K562 (cell line): ENCODE results near the gene PDE6D. TPM values are rescaled to one million over a fixed set of nuclear protein-coding genes. Genes with fewer than 3 reads are reported as not detected.

ENCODE experiments used
- ATAC-seq: fragments of 200-7000 bp; cut with Tn5 transposase; 3 replicates; pipeline ENCODE4 v1.9.1; 2020; ENCODE audit warnings: moderate library complexity
- BruUV-seq: library from RNA; stranded (reverse); fragments of 400-500 nt; replicated peaks from 2 replicates; lab custom pipeline; 2021; lab: Mats Ljungman, UMichigan
- CTCF ChIA-PET: fragments of 300-600 bp; formaldehyde crosslinking; extraction: SDS; loops from one replicate; lab custom pipeline; 2021; ENCODE audit warnings: low intra/inter-chr PET ratio; lab: Yijun Ruan, JAX
- POLR2A ChIA-PET: fragments of 300-600, 350-650 bp; sonication (Branson Sonifier 250); formaldehyde crosslinking; extraction: SDS; loops from one replicate; lab custom pipeline; 2021; ENCODE audit warnings: antibody characterized with exemption, inconsistent platforms; lab: Yijun Ruan, JAX
- DNase-seq, 4 experiments: peaks; one replicate each; pipeline versions ENCODE4 v3.0.0 to v3.0.0-alpha.2; 2011 to 2018; ENCODE audit warnings: low spot score in 3 of 4, mixed read lengths in 3 of 4; ENCODE audit errors: extremely low read depth in 1 of 4
- FAIRE-seq: peaks from 2 replicates; lab custom pipeline; 2011; peaks lifted over from hg19 to GRCh38; lab: Jason Lieb, UNC
- H2AFZ ChIP-seq: 2 replicates; pipeline ENCODE4 v1.6.0; 2011; ENCODE audit warnings: low read depth, low read length, control low read depth, inconsistent platforms
- H3K27ac ChIP-seq: fragments of 200-600 bp; 3 replicates; pipeline ENCODE4 v1.8.0; 2011; ENCODE audit warnings: low read depth, mild to moderate bottlenecking, control low read depth, inconsistent platforms, low read length, moderate library complexity, mixed read lengths; ENCODE audit errors: extremely low read depth
- H3K27me3 ChIP-seq, 2 experiments: fragments of 300-600 bp in 1 of 2; 2 replicates in 1 of 2; 3 replicates in 1 of 2; pipeline versions ENCODE4 v1.6.0 to v1.8.0; 2011; ENCODE audit warnings: inconsistent platforms in 2 of 2, low read length in 2 of 2, mild to moderate bottlenecking in 1 of 2, mixed read lengths in 1 of 2, moderate library complexity in 1 of 2; ENCODE audit not compliant: control insufficient read depth in 2 of 2, insufficient read depth in 2 of 2
- H3K36me3 ChIP-seq: fragments of 300-600 bp; 3 replicates; pipeline ENCODE4 v1.8.0; 2011; ENCODE audit warnings: mild to moderate bottlenecking, low read length, inconsistent platforms; ENCODE audit not compliant: control insufficient read depth, insufficient read depth
- H3K4me1 ChIP-seq, 2 experiments: fragments of 200-600 bp in 1 of 2; replicated peaks in 1 of 2; 2 replicates in 1 of 2; 3 replicates in 1 of 2; pipeline versions ENCODE4 v1.5.1 to v1.8.0; 2011; ENCODE audit warnings: inconsistent platforms in 2 of 2, low read length in 2 of 2, mild to moderate bottlenecking in 1 of 2, mixed read lengths in 1 of 2, moderate library complexity in 1 of 2; ENCODE audit not compliant: control insufficient read depth in 2 of 2, insufficient read depth in 2 of 2
- H3K4me2 ChIP-seq: 2 replicates; pipeline ENCODE4 v1.6.1; 2011; ENCODE audit warnings: low read length, control low read depth, inconsistent platforms, mixed read lengths; ENCODE audit not compliant: insufficient read depth
- H3K4me3 ChIP-seq: fragments of 200-600 bp; sonication (generic), shearing (Covaris generic); 2 replicates; pipeline ENCODE4 v1.5.1; 2016; ENCODE audit warnings: control low read depth, inconsistent platforms
- H3K79me2 ChIP-seq: fragments of 200-600 bp; 3 replicates; pipeline ENCODE4 v1.8.0; 2011; ENCODE audit warnings: low read length, inconsistent platforms; ENCODE audit not compliant: control insufficient read depth, insufficient read depth
- H3K9ac ChIP-seq, 2 experiments: 2 replicates each; pipeline versions ENCODE4 v1.6.0 to v1.6.1; 2011; ENCODE audit warnings: low read depth in 2 of 2, low read length in 2 of 2, control low read depth in 1 of 2, inconsistent platforms in 1 of 2, mild to moderate bottlenecking in 1 of 2, mixed read lengths in 1 of 2; ENCODE audit not compliant: insufficient read depth in 1 of 2
- H3K9me1 ChIP-seq: one replicate; pipeline ENCODE4 v1.6.0; 2011; ENCODE audit warnings: inconsistent platforms, mild to moderate bottlenecking, low read length, moderate library complexity; ENCODE audit not compliant: control insufficient read depth, insufficient read depth
- H3K9me3 ChIP-seq: replicated peaks from 2 replicates; pipeline ENCODE4 v1.5.1; 2011; ENCODE audit warnings: low read depth, low read length, inconsistent platforms; ENCODE audit not compliant: control insufficient read depth, insufficient read depth
- H4K20me1 ChIP-seq: replicated peaks from 2 replicates; pipeline ENCODE4 v1.6.1; 2011; ENCODE audit warnings: low read length, inconsistent platforms, mixed read lengths; ENCODE audit not compliant: control insufficient read depth, insufficient read depth
- CAMTA2 ChIP-seq: fragments of 250-450 bp; sonication (Bioruptor Pico); conservative IDR thresholded peaks from 2 replicates; pipeline ENCODE4 v1.5.1; 2022
- HNRNPLL ChIP-seq: fragments of 200-400 bp; formaldehyde crosslinking; IDR thresholded peaks from 2 replicates; pipeline ENCODE4 v1.6.1; 2017; ENCODE audit warnings: low read length, low read depth, mild to moderate bottlenecking; ENCODE audit not compliant: poor library complexity, severe bottlenecking
- PYGO2 ChIP-seq: fragments of 450-650 bp; IDR thresholded peaks from 2 replicates; pipeline ENCODE4 v1.6.1; 2016; ENCODE audit warnings: mild to moderate bottlenecking, missing genetic modification characterization, moderate library complexity, missing compliant biosample characterization
- ZNF785 ChIP-seq: fragments of 250-450 bp; sonication (Bioruptor Pico); IDR thresholded peaks from 2 replicates; pipeline ENCODE4 v1.4.0; 2020; ENCODE audit warnings: mild to moderate bottlenecking
- WGBS: fragments of 100-300 bp; shearing (Covaris generic); methylation state at CpG from one replicate; pipeline ENCODE4 v1.1.6; 2016; ENCODE audit warnings: low coverage, mixed read lengths; ENCODE audit not compliant: insufficient coverage; ENCODE audit errors: missing lambda C conversion rate; 5-methylcytosine and 5-hydroxymethylcytosine counted together
- in situ Hi-C: fragments of 300-500 bp; cut with MboI; formaldehyde crosslinking; loops from 4 replicates; pipeline ENCODE4 v1.15.0; 2018; ENCODE audit warnings: inconsistent platforms, mixed read lengths
- intact Hi-C: fragments of 100-400 bp; cut with micrococcal nuclease; formaldehyde crosslinking; loops from 2 replicates; pipeline ENCODE4 v1.14.2; 2022
- polyA plus RNA-seq, 8 experiments: library from polyadenylated mRNA; depleted of rRNA in 4 of 8; stranded (reverse) in 5 of 8; unstranded in 3 of 8; fragments of >200 nt; fragmentation: Nextera tagmentation in 2 of 8; fragmentation: Illumina TruSeq in 1 of 8; extraction: Ambion mirVana in 2 of 8; extraction: Trizol in 1 of 8; gene quantifications; 2 replicates each; pipeline versions ENCODE4 v1.2.1 to v1.2.3, GENCODE V29; 2011 to 2014; ENCODE audit warnings: inconsistent platforms in 1 of 8, missing spikeins in 1 of 8
- total RNA-seq, 7 experiments: library from RNA; depleted of rRNA in 6 of 7; stranded (reverse); fragments of >200 nt in 6 of 7; fragmentation: Illumina TruSeq in 2 of 7; extraction: Trizol in 2 of 7; gene quantifications; 2 replicates each; pipeline versions ENCODE4 v1.2.1 to v1.2.3, GENCODE V29; 2011 to 2021; ENCODE audit warnings: low replicate concordance in 1 of 7

PDE6D gene
- total and polyA plus RNA-seq, 9 of the 15 experiments (the other 6 are each of a cell fraction or from before 2014, with no cell fraction given): 0.65 to 11.6 (median 7.0) TPM

DNA sequence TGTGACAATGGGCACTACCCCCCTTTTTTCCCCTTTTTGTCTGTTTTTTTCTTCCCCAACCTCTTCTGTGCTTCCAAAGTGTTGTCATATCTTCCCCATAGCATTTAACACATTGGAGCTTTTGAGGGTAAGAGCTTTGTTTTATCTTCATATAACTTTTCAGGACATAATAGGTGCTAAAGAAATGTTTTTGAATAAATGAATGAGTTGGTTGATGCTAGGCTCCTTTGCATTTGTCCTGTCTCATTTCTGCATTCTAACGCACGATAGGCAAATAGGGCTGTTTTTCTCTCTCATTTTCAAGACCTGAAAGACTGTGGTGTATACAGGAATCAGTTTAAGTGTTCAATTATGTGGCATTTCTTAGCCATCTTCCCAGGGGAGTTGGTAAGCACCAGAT lies 4.3 kb upstream of the PDE6D start:
- no peak for ATAC-seq
- H3K27ac ChIP-seq: no peak overlapping the region
- no peak for TF ChIP-seq ZNF785 (CRISPR knock-in tag)

GRCh38 chr2:231781798-231782726 lies 980 bp upstream of the PDE6D start:
- Histone ChIP-seq H3K9me1 (no peaks in the 10 kb centered on the region), H3K4me3 (peak overlapping the region; percentile 66), H3K36me3 (no peaks in the 10 kb centered on the region), H3K4me2 (peak overlapping the region; percentile 83), H3K79me2 (peaks cover 8% of the 10 kb centered on the region), H3K4me1 (peaks cover 10 to 24% of the 10 kb centered on the region in 2 experiments; a peak in 4 of 5 replicates), H4K20me1 (peaks cover 6% of the 10 kb centered on the region), H3K9me3 (no peaks in the 10 kb centered on the region), H2AFZ (peak overlapping the region; percentile 98), H3K9ac (peak overlapping the region; percentile 69 to 94; a peak in 3 of 4 replicates), H3K27me3 (no peaks in the 10 kb centered on the region), H3K27ac (no peak overlapping the region; the same call in 2 of the 3 replicates)
- BruUV-seq: TSS peak; percentile 54
- intact Hi-C loops: loop anchor here (5.0 to 10.0 kb wide), 2 partner anchors 170 to 317 kb away; partner anchors contain the start of gene NCL
- WGBS: 1% methylated on average over 12 of the region's 12 CpGs
- POLR2A ChIA-PET: no interaction called here
- CTCF ChIA-PET: no interaction called here
- no peak for ATAC-seq
- in situ Hi-C loops: no loop called here
- DNase-seq: peak in 3 of 4 experiments; percentile 11 to 48 (median 11)
- FAIRE-seq: peak; percentile 35
- TF ChIP-seq CAMTA2 (CRISPR knock-in tag) (no peak), HNRNPLL (peak; percentile 30), PYGO2 (tag) (no peak)

More for the DNA sequence above, 4.3 kb upstream of the PDE6D start:
- DNase-seq (no peak), FAIRE-seq (no peak)
- H3K4me2 ChIP-seq: peak overlapping the region; percentile 91
- ChIA-PET POLR2A (no interaction called here), CTCF (no interaction called here)
- H3K36me3 ChIP-seq: peaks cover 20% of the 10 kb centered on the region; the same call in 1 of the 3 replicates
- peaks cover 37% of the 10 kb centered on the region for H3K79me2 ChIP-seq
- no peaks in the 10 kb centered on the region for H3K9me1 ChIP-seq
- in situ Hi-C loops (no loop called here), intact Hi-C loops (loop anchor here (5.0 to 10.0 kb wide), 2 partner anchors 108 to 321 kb away; partner anchors contain the start of gene NCL)
- peaks cover 4% of the 10 kb centered on the region; the same call in 1 of the 2 replicates for H4K20me1 ChIP-seq
- peak overlapping the region in 1 of 2 experiments; percentile 67; a peak in 2 of 4 replicates for H3K9ac ChIP-seq
- WGBS: 88% methylated on average over 2 of the region's 2 CpGs
- no TSS peak for BruUV-seq
- no peaks in the 10 kb centered on the region for H3K27me3 ChIP-seq
- H2AFZ ChIP-seq: peak overlapping the region; percentile 99
- H3K9me3 ChIP-seq: no peaks in the 10 kb centered on the region
- peaks cover 9 to 19% of the 10 kb centered on the region in 2 experiments; a peak in 3 of 5 replicates for H3K4me1 ChIP-seq
- peak overlapping the region; percentile 99; the same call in 1 of the 2 replicates for H3K4me3 ChIP-seq
